ENCODE results near the gene GLRA1.
"Not testable (repeated sequence)": the region's sequence is repeated elsewhere in the genome, so short reads cannot be mapped to it uniquely, and the experiment has no call there.

GLRA1 gene

DNA sequence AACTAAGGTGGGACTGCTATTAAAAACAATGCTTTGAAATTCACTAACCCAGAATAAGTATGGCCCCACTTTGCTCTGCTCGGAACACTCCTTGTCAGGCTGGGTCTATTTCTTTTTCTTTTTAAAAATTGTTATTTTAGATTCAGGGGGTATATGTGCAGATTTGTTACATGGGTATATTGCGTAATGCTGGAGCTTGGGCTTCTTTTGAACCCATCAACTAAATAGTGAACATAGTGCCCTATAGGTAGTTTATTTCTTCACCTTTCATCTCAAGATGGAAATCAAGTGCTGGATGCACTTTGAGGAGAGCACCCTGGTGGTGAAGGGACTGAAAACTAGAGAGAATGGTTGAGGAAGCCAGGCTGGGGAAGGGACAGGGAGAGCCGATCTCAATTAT, 51.0 kb downstream of the GLRA1 start:
- DNase-seq = no peak

- DNase-seq = no peak
Observed at GRCh38 chr5:151872701-151873100, 52.0 kb downstream of the GLRA1 start.

GRCh38 chr5:151870820-151871219, 53.8 kb downstream of the GLRA1 start:
- DNase-seq = no peak

- DNase-seq = no peak
Observed at GRCh38 chr5:151870271-151870670, 54.4 kb downstream of the GLRA1 start.

- DNase-seq = no peak
Observed at GRCh38 chr5:151869843-151870242, 54.8 kb downstream of the GLRA1 start.

GRCh38 chr5:151868451-151868850, 56.2 kb downstream of the GLRA1 start:
- DNase-seq = no peak

DNA sequence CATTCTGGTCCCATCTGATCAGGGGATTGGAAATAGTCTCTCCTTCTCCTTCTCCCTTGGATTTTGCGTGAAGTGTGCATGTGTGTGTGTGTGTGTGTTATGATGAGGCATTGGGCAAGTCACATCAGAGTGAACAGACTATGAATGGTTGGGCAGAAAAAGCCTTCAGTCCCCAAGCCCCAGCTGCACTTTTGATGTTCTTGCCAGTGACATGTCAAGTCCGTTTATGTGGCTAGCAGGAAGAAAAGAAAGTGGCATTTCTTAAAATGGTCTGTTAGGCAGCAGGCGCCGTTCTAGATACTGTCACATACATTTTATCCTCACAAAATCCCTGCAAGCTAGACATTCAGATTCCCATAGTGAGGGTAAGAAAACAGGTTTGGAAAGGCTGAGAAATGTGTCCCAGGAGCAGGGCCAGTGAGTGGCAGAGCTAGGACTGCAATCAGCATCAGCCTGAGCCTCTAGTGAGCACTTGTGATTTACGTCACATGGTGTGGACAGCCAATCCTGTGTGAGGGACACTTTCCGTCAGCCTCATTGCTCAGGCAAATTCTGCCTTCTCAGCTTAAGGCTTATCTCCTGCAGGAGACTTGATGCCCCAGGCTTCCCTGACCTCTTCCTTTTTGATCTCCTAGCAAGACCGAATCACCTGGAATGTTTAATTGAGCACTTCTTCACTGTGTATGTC, 60.4 kb downstream of the GLRA1 start:
- no peak for DNase-seq

DNA sequence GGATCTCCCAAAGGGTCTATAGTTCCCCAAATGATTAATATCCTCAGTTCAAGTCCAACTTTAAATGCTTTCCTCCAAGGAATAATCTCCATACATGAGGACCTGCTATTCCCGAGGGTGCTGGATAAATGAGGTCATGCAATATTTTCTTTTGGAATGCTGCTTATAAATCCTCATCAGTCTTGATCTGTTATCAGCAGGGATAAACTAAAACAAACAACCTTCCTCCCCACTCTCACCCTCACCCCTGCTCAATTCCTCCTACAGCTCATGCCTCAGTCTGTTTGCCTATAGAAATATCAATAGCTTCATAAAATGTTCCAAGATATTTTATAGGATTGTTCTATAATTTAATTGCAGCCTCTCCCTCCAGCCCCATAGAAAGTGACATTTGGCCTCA, 61.1 kb downstream of the GLRA1 start:
- no peak for DNase-seq

GRCh38 chr5:151862811-151863472, 61.7 kb downstream of the GLRA1 start:
- no peak for DNase-seq

- not testable (repeated sequence) for DNase-seq
Observed at GRCh38 chr5:151860867-151861266, 63.8 kb downstream of the GLRA1 start.

- DNase-seq = no peak
Observed at GRCh38 chr5:151856861-151857260, 67.8 kb downstream of the GLRA1 start.

- DNase-seq = no peak
Observed at GRCh38 chr5:151855701-151856100, 69.0 kb downstream of the GLRA1 start.

- no peak for DNase-seq
Observed at GRCh38 chr5:151847871-151848270, 76.8 kb downstream of the GLRA1 start.

DNA sequence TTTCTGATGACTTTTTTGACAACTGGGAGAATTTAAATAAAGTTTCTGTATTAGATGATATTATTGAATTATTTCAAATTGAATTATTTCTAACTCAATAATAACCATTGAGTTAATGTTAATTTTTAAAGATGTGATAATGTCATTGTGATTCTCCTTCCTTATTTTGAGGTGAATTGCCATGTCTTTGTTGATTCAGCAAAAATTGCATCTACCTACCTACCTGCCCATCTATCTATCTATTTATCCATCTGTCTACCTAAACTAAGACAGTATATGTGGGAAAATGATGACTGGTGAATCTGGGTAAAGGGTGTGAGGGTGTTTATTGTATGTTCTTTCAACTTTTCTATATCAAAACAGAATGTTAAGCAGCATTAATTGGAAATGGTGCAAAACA, 77.9 kb downstream of the GLRA1 start:
- no peak for DNase-seq

DNA sequence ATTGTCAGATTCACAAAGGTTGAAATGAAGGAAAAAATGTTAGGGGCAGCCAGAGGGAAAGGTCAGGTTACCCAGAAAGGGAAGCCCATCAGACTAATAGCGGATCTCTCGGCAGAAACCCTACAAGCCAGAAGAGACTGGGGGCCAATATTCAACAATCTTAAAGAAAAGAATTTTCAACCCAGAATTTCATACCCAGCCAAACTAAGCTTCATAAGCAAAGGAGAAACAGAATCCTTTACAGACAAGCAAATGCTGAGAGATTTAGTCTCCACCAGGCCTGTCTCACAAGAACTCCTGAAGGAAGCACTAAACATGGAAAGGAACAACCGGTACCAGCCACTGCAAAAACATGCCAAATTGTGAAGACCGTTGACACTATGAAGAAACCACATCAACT, 91.8 kb downstream of the GLRA1 start:
- not testable (repeated sequence) for DNase-seq

- no peak for DNase-seq
Observed at GRCh38 chr5:151829370-151829769, 95.3 kb downstream of the GLRA1 start.

DNA sequence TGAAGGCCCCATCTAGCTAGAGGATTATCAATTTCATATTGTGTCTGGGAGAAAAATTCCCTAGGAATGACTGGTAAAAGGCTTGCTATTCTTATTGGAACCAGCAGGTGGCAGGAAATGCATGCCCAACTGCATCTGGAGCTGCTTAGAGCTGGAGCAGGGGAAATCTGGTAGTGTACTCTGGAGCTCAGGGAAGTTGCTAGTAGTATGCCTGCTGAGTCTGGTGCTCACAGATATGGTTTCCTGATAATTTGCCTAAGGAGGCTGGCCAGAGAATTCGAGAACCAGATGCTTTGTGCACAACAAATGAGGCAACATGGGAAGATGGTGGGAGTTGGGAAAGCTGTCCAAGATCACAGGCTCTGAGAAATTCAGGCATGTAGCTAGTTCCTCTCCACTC, 99.2 kb downstream of the GLRA1 start:
- DNase-seq = no peak

DNA sequence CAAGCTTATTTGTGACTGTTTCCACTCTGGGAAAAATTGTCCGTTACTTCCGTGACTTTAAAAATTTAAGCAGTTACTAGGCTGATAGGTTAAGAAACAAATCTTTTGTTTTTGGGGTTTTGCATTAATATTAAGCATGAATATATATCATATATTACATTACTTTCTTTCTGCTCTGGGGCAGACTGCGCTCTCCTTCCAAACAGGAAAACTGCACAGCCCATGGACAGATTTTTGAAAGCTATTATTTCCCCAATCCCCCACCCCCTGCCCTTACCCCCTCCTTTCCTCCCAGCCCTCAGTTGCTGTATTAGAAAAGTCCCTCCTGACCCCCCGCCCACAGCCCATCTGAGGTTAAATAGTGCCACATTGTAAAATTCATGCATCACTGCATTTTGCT, 102.5 kb downstream of the GLRA1 start:
- DNase-seq = no peak

- no peak for DNase-seq
Observed at GRCh38 chr5:151820903-151821302, 103.7 kb downstream of the GLRA1 start.

DNA sequence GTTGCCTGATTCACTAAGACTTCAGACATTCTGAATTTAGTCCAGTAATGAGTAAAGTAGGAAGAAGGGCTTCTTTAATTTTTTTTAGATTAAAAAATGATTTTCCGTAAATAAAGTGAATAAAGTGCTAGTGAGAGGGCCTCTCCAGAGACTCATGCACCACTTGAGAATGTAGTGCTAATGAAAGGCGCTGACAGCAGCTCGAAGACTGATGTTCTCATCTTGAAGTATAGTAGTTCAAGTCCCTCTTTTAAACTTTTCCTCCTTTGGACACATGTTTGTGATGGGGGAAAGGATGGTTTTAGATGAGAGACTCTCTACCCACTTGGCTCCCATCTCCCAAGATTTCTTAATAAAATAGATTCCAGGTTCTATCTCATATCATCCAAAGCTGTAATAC, 104.4 kb downstream of the GLRA1 start:
- DNase-seq = no peak

GRCh38 chr5:151819830-151820229, 104.8 kb downstream of the GLRA1 start:
- no peak for DNase-seq

DNA sequence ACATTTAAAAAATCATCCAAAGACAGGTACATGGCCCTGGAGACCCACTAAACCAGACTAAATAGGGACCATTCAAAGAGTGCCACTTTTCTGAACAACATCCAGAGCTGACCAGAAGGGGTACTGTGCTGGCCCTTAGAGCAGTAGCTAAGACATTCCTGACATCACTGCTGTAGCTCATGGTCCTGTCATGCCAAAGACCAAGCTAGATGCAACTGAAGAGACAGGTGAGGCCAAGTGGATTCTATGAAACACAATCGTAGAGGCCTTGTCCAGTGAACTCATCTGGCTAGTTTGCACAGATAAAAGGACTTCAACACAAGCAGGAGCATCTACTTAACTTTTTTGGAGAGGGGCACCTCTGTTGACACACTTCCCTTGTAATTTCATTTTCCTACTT, 109.6 kb downstream of the GLRA1 start:
- DNase-seq = no peak

- no peak for DNase-seq
Observed at GRCh38 chr5:151812757-151813309, 111.8 kb downstream of the GLRA1 start.

DNA sequence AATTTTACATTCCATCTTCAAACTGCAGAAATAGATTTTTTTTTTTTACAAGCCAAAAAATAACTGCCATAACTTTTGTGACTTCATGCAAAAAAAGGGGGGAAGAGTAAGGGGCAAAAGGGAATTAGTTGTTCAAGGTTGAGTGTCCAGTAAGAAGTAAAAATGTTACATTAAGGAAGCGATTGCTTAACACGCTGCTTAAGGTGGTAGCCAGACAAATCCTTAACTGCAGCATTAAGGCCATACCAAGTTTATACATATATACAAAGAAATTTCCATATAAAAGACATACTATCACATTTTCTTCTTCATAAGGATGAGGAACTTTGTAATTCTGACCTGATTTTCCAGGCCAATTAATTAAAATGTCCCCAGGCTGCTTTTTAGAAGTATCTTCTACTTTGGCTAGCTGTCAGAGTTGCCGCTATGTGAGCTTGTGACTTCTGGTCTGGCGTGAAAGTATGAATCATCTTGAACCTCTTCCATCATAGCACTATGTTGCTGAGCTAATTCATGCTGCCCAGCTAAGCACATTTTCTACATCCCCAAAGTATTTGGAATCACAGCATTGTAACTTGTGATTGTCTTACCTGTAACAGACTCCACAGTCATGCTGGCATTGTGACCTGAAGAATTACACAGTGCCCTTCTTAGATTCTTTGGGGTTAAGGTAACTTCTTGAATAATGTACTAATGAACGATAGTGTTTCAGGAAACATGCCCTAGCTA, 112.9 kb downstream of the GLRA1 start:
- no peak for DNase-seq

All from stimulated activated CD4-positive, alpha-beta T cell treated with anti-CD3 and anti-CD28 coated beads, Interleukin-4, amount 100 ng/mL, for 1 hour (primary cell).